ENCODE measurements around the gene EYA2. TPM values are rescaled to one million over a fixed set of nuclear protein-coding genes. Genes with fewer than 3 reads are reported as not detected.

EYA2 gene
- total RNA-seq, 1 donor from 2014 or later = 1.8 TPM

DNA sequence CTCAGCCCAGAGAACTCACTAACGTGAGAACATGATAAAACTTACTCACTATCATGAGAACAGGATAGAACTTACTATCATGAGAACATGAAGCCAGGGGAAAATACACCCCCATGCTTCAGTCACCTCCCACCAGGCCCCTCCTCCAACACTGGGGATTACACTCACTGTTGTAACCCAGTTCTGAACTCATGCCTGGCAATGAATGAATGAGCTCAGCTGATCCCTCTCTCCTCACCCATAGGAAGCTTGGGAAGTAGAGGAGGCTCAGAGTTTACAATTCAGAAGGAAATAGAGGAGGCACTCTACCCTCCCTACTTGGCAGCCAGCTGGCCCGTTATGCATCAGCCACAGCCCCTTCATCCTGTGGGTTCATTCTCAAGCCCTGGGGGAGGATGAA is 102.5 kb downstream of the EYA2 start:
- no peaks in the 10 kb centered on the region for H3K9me3 Mint-ChIP-seq
- H3K27ac Mint-ChIP-seq = no peak overlapping the region
- Histone ChIP-seq H3K36me3 (no peaks in the 10 kb centered on the region), H3K27me3 (peaks cover 70% of the 10 kb centered on the region), H3K27ac (no peak overlapping the region), H3K79me2 (ENCODE audit: low read depth) (no peaks in the 10 kb centered on the region), H4K20me1 (ENCODE audit: low read depth) (peaks cover 18% of the 10 kb centered on the region), H2AFZ (replicated peaks) (no peak overlapping the region), H3K9ac (no peak overlapping the region), H3K4me3 (no peak overlapping the region), H3F3A (ENCODE audit: low read depth) (peaks cover 40% of the 10 kb centered on the region), H3K4me2 (no peak overlapping the region), H3K9me3 (ENCODE audit: low read depth) (no peaks in the 10 kb centered on the region), H3K4me1 (peaks cover 37% of the 10 kb centered on the region)
- peaks cover 13% of the 10 kb centered on the region for H3K4me1 Mint-ChIP-seq
- TF ChIP-seq, protein P1, sequence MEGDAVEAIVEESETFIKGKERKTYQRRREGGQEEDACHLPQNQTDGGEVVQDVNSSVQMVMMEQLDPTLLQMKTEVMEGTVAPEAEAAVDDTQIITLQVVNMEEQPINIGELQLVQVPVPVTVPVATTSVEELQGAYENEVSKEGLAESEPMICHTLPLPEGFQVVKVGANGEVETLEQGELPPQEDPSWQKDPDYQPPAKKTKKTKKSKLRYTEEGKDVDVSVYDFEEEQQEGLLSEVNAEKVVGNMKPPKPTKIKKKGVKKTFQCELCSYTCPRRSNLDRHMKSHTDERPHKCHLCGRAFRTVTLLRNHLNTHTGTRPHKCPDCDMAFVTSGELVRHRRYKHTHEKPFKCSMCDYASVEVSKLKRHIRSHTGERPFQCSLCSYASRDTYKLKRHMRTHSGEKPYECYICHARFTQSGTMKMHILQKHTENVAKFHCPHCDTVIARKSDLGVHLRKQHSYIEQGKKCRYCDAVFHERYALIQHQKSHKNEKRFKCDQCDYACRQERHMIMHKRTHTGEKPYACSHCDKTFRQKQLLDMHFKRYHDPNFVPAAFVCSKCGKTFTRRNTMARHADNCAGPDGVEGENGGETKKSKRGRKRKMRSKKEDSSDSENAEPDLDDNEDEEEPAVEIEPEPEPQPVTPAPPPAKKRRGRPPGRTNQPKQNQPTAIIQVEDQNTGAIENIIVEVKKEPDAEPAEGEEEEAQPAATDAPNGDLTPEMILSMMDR (IDR thresholded peaks at IDR 0.05) = no peak
- TF ChIP-seq EZH2 (IDR thresholded peaks at IDR 0.05) (no peak), EZH2phosphoT487 (IDR thresholded peaks at IDR 0.05) (no peak)
- H3K4me3 Mint-ChIP-seq = no peak overlapping the region
- DNase-seq (ENCODE audit: low spot score) = no peak
- H3K27me3 Mint-ChIP-seq (ENCODE audit: insufficient read depth, low read depth) = peaks cover 32% of the 10 kb centered on the region
- H3K36me3 Mint-ChIP-seq = no peaks in the 10 kb centered on the region

DNA sequence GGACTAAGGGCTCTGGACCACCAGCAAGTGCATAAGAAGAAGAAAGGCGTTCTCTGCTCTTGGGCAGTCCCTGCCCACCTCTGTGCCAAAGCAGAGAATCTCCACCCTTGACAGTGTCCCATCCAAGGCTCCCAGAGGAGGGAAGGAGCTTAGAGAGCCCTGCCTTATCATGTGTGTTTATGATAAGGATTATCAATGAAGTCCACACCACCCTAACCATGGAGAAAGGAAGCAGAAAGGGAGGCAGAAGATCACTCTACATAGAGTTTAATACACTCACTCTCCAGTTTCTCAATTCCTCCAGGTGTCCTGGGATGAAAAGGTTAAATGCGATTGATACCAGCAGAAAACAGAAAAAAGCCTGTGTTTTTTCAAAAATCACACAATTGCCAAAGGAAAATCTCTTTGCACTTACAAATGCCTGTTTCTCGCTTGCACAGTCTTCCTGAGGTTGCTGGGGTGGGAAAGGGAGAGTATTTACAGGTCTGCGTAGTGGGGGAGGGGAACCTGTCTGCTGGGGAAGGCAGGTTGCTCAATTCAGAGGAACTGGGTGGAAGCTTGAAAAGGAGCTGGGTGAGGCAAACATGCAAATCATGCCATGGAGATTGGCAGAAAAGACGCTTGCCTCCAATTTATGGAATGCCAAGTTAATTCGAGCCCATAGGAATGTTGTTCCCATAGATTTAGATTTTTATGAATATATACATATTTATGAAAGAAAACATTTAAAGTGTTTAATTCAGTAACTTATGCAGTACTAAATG is 104.0 kb downstream of the EYA2 start:
- peaks cover 28% of the 10 kb centered on the region for H3K4me1 ChIP-seq
- H3K36me3 Mint-ChIP-seq = no peaks in the 10 kb centered on the region
- no peak overlapping the region for H2AFZ ChIP-seq (replicated peaks)
- no peak for DNase-seq (ENCODE audit: low spot score)
- peaks cover 18% of the 10 kb centered on the region for H4K20me1 ChIP-seq (ENCODE audit: low read depth)
- no peak overlapping the region for H3K4me3 ChIP-seq
- no peaks in the 10 kb centered on the region for H3K79me2 ChIP-seq (ENCODE audit: low read depth)
- no peaks in the 10 kb centered on the region for H3K9me3 Mint-ChIP-seq
- no peaks in the 10 kb centered on the region for H3K9me3 ChIP-seq (ENCODE audit: low read depth)
- no peak overlapping the region for H3K27ac Mint-ChIP-seq
- no peaks in the 10 kb centered on the region for H3K36me3 ChIP-seq
- H3K4me1 Mint-ChIP-seq = peaks cover 11% of the 10 kb centered on the region
- no peak overlapping the region for H3K27ac ChIP-seq
- peak overlapping the region; percentile 22 for H3K4me2 ChIP-seq
- H3K27me3 Mint-ChIP-seq (ENCODE audit: insufficient read depth, low read depth) = peaks cover 28% of the 10 kb centered on the region
- peaks cover 27% of the 10 kb centered on the region for H3F3A ChIP-seq (ENCODE audit: low read depth)
- H3K9ac ChIP-seq = no peak overlapping the region
- no peak overlapping the region for H3K4me3 Mint-ChIP-seq
- TF ChIP-seq, protein P1 (IDR thresholded peaks at IDR 0.05) = no peak
- TF ChIP-seq EZH2phosphoT487 (IDR thresholded peaks at IDR 0.05) (no peak), EZH2 (IDR thresholded peaks at IDR 0.05) (no peak)
- peaks cover 61% of the 10 kb centered on the region for H3K27me3 ChIP-seq

DNA sequence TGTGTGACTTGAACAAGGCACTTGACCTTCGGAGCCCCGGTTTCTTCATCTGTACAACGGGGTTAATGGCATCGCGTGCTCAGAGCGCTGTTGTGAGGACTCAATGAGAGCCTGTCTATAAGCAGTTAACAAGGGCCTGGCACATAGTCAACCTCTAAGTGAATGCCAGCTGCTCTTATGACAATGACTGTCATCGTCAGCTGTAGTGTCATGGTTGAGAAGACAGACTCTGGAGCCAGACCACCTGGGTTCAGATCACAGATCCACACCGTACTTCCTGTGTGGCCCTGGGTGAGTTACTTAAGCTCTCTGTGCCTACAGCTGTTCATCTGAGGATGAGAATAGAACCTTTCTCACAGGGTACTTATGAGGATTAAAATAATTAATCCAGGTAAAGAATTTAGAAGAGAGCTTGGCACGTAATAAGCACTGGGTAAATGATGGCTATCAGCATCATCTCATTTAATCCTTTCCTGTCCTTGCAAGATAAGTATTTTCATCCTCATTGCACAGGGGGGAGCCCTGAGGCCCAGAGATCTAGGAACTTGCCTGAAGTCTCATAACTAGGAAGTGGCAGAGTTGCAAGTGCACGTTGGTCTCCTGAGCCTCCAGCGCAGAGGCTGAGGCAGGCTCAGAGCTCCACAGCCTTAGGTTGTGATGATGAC is 105.3 kb downstream of the EYA2 start:
- DNase-seq (ENCODE audit: low spot score) = no peak
- Histone ChIP-seq H3K27ac (no peak overlapping the region), H3K9me3 (ENCODE audit: low read depth) (no peaks in the 10 kb centered on the region), H3K4me3 (no peak overlapping the region), H3K4me1 (peaks cover 22% of the 10 kb centered on the region), H2AFZ (replicated peaks) (no peak overlapping the region), H3K79me2 (ENCODE audit: low read depth) (no peaks in the 10 kb centered on the region), H3F3A (ENCODE audit: low read depth) (peaks cover 17% of the 10 kb centered on the region), H4K20me1 (ENCODE audit: low read depth) (peaks cover 18% of the 10 kb centered on the region), H3K36me3 (no peaks in the 10 kb centered on the region), H3K27me3 (peaks cover 51% of the 10 kb centered on the region), H3K4me2 (no peak overlapping the region), H3K9ac (no peak overlapping the region)
- Mint-ChIP-seq H3K27me3 (ENCODE audit: insufficient read depth, low read depth) (peaks cover 29% of the 10 kb centered on the region), H3K9me3 (peaks cover 8% of the 10 kb centered on the region), H3K36me3 (no peaks in the 10 kb centered on the region), H3K4me3 (no peak overlapping the region), H3K27ac (no peak overlapping the region), H3K4me1 (peaks cover 11% of the 10 kb centered on the region)
- TF ChIP-seq EZH2 (IDR thresholded peaks at IDR 0.05) = no peak
- TF ChIP-seq EZH2phosphoT487 (IDR thresholded peaks at IDR 0.05) = no peak
- TF ChIP-seq, protein P1 (IDR thresholded peaks at IDR 0.05) = no peak
